Activated naive CD8-positive, alpha-beta T cell treated with anti-CD3 and anti-CD28 coated beads, Interleukin-2, amount 10 ng/mL, durations not matched to agents 7 days and 5 days (primary cell): ENCODE results near the gene MRPL24. TPM values are rescaled to one million over a fixed set of nuclear protein-coding genes. Genes with fewer than 3 reads are reported as not detected.
"Not testable (repeated sequence)": the region's sequence is repeated elsewhere in the genome, so short reads cannot be mapped to it uniquely, and the experiment has no call there.

Source experiments
- ATAC-seq: fragments of 150-1000 bp; cut with Tn5 transposase; one replicate; pipeline ENCODE4 v1.10.0; 2021; ENCODE audit warnings: low read depth, moderate library complexity
- POLR2A ChIA-PET: fragments of 350-600 bp; sonication (Branson Sonifier 250); formaldehyde crosslinking; loops from one replicate; lab custom pipeline; 2021; ENCODE audit warnings: antibody characterized with exemption; lab: Charles Lee
- DNase-seq: peaks from one replicate; pipeline ENCODE4 v3.0.0; 2021
- H3K27ac Mint-ChIP-seq: one replicate; pipeline ENCODE4 v1.8.0; 2022; ENCODE audit warnings: mild to moderate bottlenecking, mixed read lengths
- H3K27me3 Mint-ChIP-seq: one replicate; pipeline ENCODE4 v1.8.0; 2022; ENCODE audit warnings: mild to moderate bottlenecking, moderate library complexity, mixed read lengths
- H3K36me3 Mint-ChIP-seq: one replicate; pipeline ENCODE4 v1.8.0; 2021; ENCODE audit warnings: mild to moderate bottlenecking, mixed read lengths
- H3K4me1 Mint-ChIP-seq: one replicate; pipeline ENCODE4 v1.8.0; 2021; ENCODE audit warnings: mixed read lengths
- H3K4me3 Mint-ChIP-seq: one replicate; pipeline ENCODE4 v1.8.0; 2022; ENCODE audit warnings: mild to moderate bottlenecking, moderate library complexity, mixed read lengths
- H3K9me3 Mint-ChIP-seq: one replicate; pipeline ENCODE4 v1.8.0; 2021; ENCODE audit warnings: mixed read lengths
- total RNA-seq, 2 experiments: library from RNA; stranded (reverse); gene quantifications; one replicate each; pipeline ENCODE4 v1.2.3, GENCODE V29; 2021

MRPL24 gene
- total RNA-seq, 2 experiments from 2014 or later: 45.0 to 51.1 TPM

GRCh38 chr1:156768610-156769295 lies 27.9 kb upstream of the MRPL24 start:
- Mint-ChIP-seq H3K4me1 (peaks cover 48% of the 10 kb centered on the region), H3K9me3 (no peaks in the 10 kb centered on the region), H3K27ac (peak overlapping the region; percentile 62), H3K27me3 (no peaks in the 10 kb centered on the region), H3K4me3 (no peak overlapping the region), H3K36me3 (peaks cover 19% of the 10 kb centered on the region)
- POLR2A ChIA-PET: interaction anchor here (0.9 to 6.6 kb wide), 6 partner anchors 17 to 91 kb away, joined by 3 to 67 read pairs (median 6); partner anchors contain the start of genes HDGF, METTL25B and MRPL24
- no peak for DNase-seq
- no peak for ATAC-seq

GRCh38 chr1:156767879-156768604 lies 27.2 kb upstream of the MRPL24 start:
- peaks cover 13% of the 10 kb centered on the region for H3K36me3 Mint-ChIP-seq
- H3K27me3 Mint-ChIP-seq: no peaks in the 10 kb centered on the region
- POLR2A ChIA-PET: interaction anchor here (0.9 to 6.6 kb wide), 14 partner anchors 16 to 93 kb away, joined by 3 to 67 read pairs (median 4); partner anchors contain the start of genes HDGF, ISG20L2, METTL25B and MRPL24
- no peaks in the 10 kb centered on the region for H3K9me3 Mint-ChIP-seq
- H3K4me1 Mint-ChIP-seq: peaks cover 40% of the 10 kb centered on the region
- no peak for ATAC-seq
- no peak overlapping the region for H3K27ac Mint-ChIP-seq
- peak; percentile 58 for DNase-seq
- H3K4me3 Mint-ChIP-seq: no peak overlapping the region

GRCh38 chr1:156767101-156767878 lies 26.4 kb upstream of the MRPL24 start, which contains the start of gene PRCC:
Gene PRCC, plus strand, starts transcription at chr1:156767535. Its CDS starts 237 bp downstream, at chr1:156767772.
- DNase-seq (peak; percentile 89), ATAC-seq (peak; percentile 96)
- no peaks in the 10 kb centered on the region for H3K27me3 Mint-ChIP-seq
- no peak within 1 kb of the TSS for H3K27ac Mint-ChIP-seq
- peaks cover 34% of the 10 kb centered on the region for H3K4me1 Mint-ChIP-seq
- POLR2A ChIA-PET: interaction anchor here (0.6 to 6.6 kb wide), 12 partner anchors 11 to 94 kb away, joined by 3 to 67 read pairs (median 4); partner anchors contain the start of genes HDGF, ISG20L2, METTL25B and MRPL24
- H3K36me3 Mint-ChIP-seq: peaks cover 13% of the 10 kb centered on the region
- no peaks in the 10 kb centered on the region for H3K9me3 Mint-ChIP-seq
- no peak within 1 kb of the TSS for H3K4me3 Mint-ChIP-seq

GRCh38 chr1:156766298-156767100 lies 25.6 kb upstream of the MRPL24 start:
- H3K4me1 Mint-ChIP-seq: peaks cover 32% of the 10 kb centered on the region
- POLR2A ChIA-PET: interaction anchor here (0.6 to 6.6 kb wide), 11 partner anchors 10 to 95 kb away, joined by 3 to 67 read pairs (median 5); partner anchors contain the start of genes HDGF, ISG20L2, METTL25B and MRPL24
- H3K36me3 Mint-ChIP-seq: peaks cover 13% of the 10 kb centered on the region
- no peak overlapping the region for H3K4me3 Mint-ChIP-seq
- H3K9me3 Mint-ChIP-seq: no peaks in the 10 kb centered on the region
- ATAC-seq: peak; percentile 7
- no peak for DNase-seq
- H3K27me3 Mint-ChIP-seq: no peaks in the 10 kb centered on the region
- no peak overlapping the region for H3K27ac Mint-ChIP-seq

GRCh38 chr1:156765666-156766065 lies 24.8 kb upstream of the MRPL24 start:
- ATAC-seq (no peak), DNase-seq (no peak)
- H3K4me3 Mint-ChIP-seq: no peak overlapping the region
- POLR2A ChIA-PET: interaction anchor here (1.8 to 6.6 kb wide), 3 partner anchors 14 to 37 kb away, joined by 6 to 67 read pairs (median 24); partner anchors contain the start of genes HDGF, ISG20L2, METTL25B and MRPL24
- H3K27me3 Mint-ChIP-seq: no peaks in the 10 kb centered on the region
- no peaks in the 10 kb centered on the region for H3K9me3 Mint-ChIP-seq
- H3K36me3 Mint-ChIP-seq: peaks cover 7% of the 10 kb centered on the region
- peaks cover 24% of the 10 kb centered on the region for H3K4me1 Mint-ChIP-seq
- H3K27ac Mint-ChIP-seq: peak overlapping the region; percentile 14

- H3K4me1 Mint-ChIP-seq: peaks cover 20% of the 10 kb centered on the region
- H3K9me3 Mint-ChIP-seq, DNase-seq, H3K27me3 Mint-ChIP-seq, H3K4me3 Mint-ChIP-seq, ATAC-seq, H3K36me3 Mint-ChIP-seq, H3K27ac Mint-ChIP-seq: not testable (repeated sequence)
- POLR2A ChIA-PET: interaction anchor here (1.8 to 6.6 kb wide), 2 partner anchors 13 to 24 kb away, joined by 6 to 67 read pairs; partner anchors contain the start of genes HDGF and MRPL24
Observed at GRCh38 chr1:156765136-156765535, 24.2 kb upstream of the MRPL24 start.

- no peak for ATAC-seq
- DNase-seq: no peak
- H3K36me3 Mint-ChIP-seq: no peaks in the 10 kb centered on the region
- no peak overlapping the region for H3K4me3 Mint-ChIP-seq
- H3K4me1 Mint-ChIP-seq: peaks cover 6% of the 10 kb centered on the region
- no peaks in the 10 kb centered on the region for H3K9me3 Mint-ChIP-seq
- POLR2A ChIA-PET: interaction anchor here (1.2 kb wide), 1 partner anchor 9 kb away, joined by 5 read pairs; the partner anchor contains the start of gene HDGF
- H3K27ac Mint-ChIP-seq: no peak overlapping the region
- H3K27me3 Mint-ChIP-seq: no peaks in the 10 kb centered on the region
Observed at GRCh38 chr1:156760796-156761104, 19.9 kb upstream of the MRPL24 start.

- POLR2A ChIA-PET: interaction anchor here (1.2 kb wide), 1 partner anchor 8 kb away, joined by 5 read pairs; the partner anchor contains the start of gene HDGF
- Mint-ChIP-seq H3K27me3 (no peaks in the 10 kb centered on the region), H3K27ac (no peak overlapping the region), H3K4me3 (no peak overlapping the region), H3K36me3 (no peaks in the 10 kb centered on the region), H3K4me1 (peaks cover 4% of the 10 kb centered on the region), H3K9me3 (no peaks in the 10 kb centered on the region)
- DNase-seq (no peak), ATAC-seq (no peak)
Observed at GRCh38 chr1:156760092-156760795, 19.4 kb upstream of the MRPL24 start.

- H3K27me3 Mint-ChIP-seq, ATAC-seq, POLR2A ChIA-PET, H3K4me3 Mint-ChIP-seq, H3K9me3 Mint-ChIP-seq, H3K27ac Mint-ChIP-seq, H3K36me3 Mint-ChIP-seq: not testable (repeated sequence)
- peak; percentile 4 for DNase-seq
- peaks cover 11% of the 10 kb centered on the region for H3K4me1 Mint-ChIP-seq
Observed at GRCh38 chr1:156757572-156758253, 16.8 kb upstream of the MRPL24 start.

- Mint-ChIP-seq H3K4me3 (no peak overlapping the region), H3K4me1 (peaks cover 13% of the 10 kb centered on the region), H3K27ac (no peak overlapping the region), H3K36me3 (peaks cover 5% of the 10 kb centered on the region), H3K27me3 (no peaks in the 10 kb centered on the region), H3K9me3 (no peaks in the 10 kb centered on the region)
- ATAC-seq (no peak), DNase-seq (no peak)
- POLR2A ChIA-PET: interaction anchor here (0.6 to 1.0 kb wide), 6 partner anchors 11 to 122 kb away, joined by 3 to 5 read pairs (median 4); partner anchors contain the start of genes ISG20L2, METTL25B, MRPL24 and PRCC
Observed at GRCh38 chr1:156756355-156756754, 15.5 kb upstream of the MRPL24 start.

GRCh38 chr1:156755527-156755950 lies 14.7 kb upstream of the MRPL24 start:
- ATAC-seq: no peak
- POLR2A ChIA-PET: interaction anchor here (1.4 kb wide), 1 partner anchor 27 kb away, joined by 4 read pairs; the partner anchor contains the start of genes ISG20L2 and METTL25B
- Mint-ChIP-seq H3K9me3 (no peaks in the 10 kb centered on the region), H3K27me3 (no peaks in the 10 kb centered on the region), H3K4me3 (no peak overlapping the region), H3K36me3 (peaks cover 5% of the 10 kb centered on the region), H3K27ac (no peak overlapping the region), H3K4me1 (peaks cover 13% of the 10 kb centered on the region)
- no peak for DNase-seq
